ENCODE results near the gene RAB9A. TPM values are rescaled to one million over a fixed set of nuclear protein-coding genes. Genes with fewer than 3 reads are reported as not detected.

The RAB9A gene
- total and polyA plus RNA-seq, 7 experiments from 2014 or later, result 10.1 to 22.8 (median 18.3) TPM

DNA sequence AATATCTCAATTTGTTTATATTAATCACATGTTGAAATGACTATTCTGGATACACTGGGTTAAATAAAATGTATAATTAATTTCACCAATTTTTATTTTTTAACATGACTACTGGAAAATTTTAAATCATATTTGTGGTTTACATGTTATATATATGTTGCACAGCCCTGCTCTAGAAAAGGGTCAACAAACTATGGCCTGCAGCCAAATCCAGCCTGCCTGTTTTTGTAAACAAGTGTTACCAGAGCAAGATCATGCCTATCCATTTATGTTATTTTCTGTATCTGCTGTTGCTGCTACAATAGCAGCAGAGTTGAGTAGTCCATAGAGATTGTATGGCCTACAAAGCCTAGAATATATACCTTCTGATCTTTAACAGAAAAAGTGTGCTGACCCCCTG, 34.8 kb upstream of the RAB9A start:
- peak overlapping the region in 5 of 9 donors; percentile 44 to 96 (median 92) for H3K27ac Mint-ChIP-seq
- Histone ChIP-seq H3K36me3 (ENCODE audit: control insufficient read depth in 2 of 3, insufficient read depth in 3 of 3, low read length in 3 of 3) (peaks cover 0 to 2% (median 0%) of the 10 kb centered on the region in 3 experiments), H3K27ac (ENCODE audit: low read depth, low read length) (peak overlapping the region; percentile 93), H3K4me1 (ENCODE audit: control insufficient read depth in 2 of 2, insufficient read depth in 2 of 2, low read length in 2 of 2) (peaks cover 15 to 16% of the 10 kb centered on the region in 2 donors), H3K27me3 (ENCODE audit: control insufficient read depth in 2 of 2, insufficient read depth in 2 of 2, low read length in 2 of 2) (no peaks in the 10 kb centered on the region), H3K4me3 (ENCODE audit: low read length) (peak overlapping the region; percentile 93), H3K9me3 (ENCODE audit: control insufficient read depth in 2 of 3, low read length in 3 of 3) (no peaks in the 10 kb centered on the region)
- ATAC-seq, result no peak
- H3K36me3 Mint-ChIP-seq, result peaks cover 0 to 14% (median 8%) of the 10 kb centered on the region in 5 donors
- DNase-seq, result no peak
- H3K9me3 Mint-ChIP-seq, result no peaks in the 10 kb centered on the region
- intact Hi-C loops (cut with micrococcal nuclease), result loop anchor here (5.0 to 10.0 kb wide), 5 partner anchors 562 to 1889 kb away; partner anchors contain the start of gene PRPS2 (in 1 of the 2)
- CTCF ChIA-PET, result interaction anchor here (1.0 kb wide), 1 partner anchor 378 kb away, joined by 4 read pairs; no protein-coding TSS in a partner anchor
- POLR2A ChIA-PET, result interaction anchor here (0.6 to 1.8 kb wide), 5 partner anchors 13 to 375 kb away, joined by 3 to 11 read pairs (median 8); partner anchors contain the start of genes GEMIN8, OFD1, RAB9A and TRAPPC2
- peaks cover 0 to 47% (median 30%) of the 10 kb centered on the region in 7 donors for H3K4me1 Mint-ChIP-seq
- H3K4me3 Mint-ChIP-seq, result peak overlapping the region in 8 of 10 donors; percentile 16 to 96 (median 48)
- no peaks in the 10 kb centered on the region for H3K27me3 Mint-ChIP-seq

DNA sequence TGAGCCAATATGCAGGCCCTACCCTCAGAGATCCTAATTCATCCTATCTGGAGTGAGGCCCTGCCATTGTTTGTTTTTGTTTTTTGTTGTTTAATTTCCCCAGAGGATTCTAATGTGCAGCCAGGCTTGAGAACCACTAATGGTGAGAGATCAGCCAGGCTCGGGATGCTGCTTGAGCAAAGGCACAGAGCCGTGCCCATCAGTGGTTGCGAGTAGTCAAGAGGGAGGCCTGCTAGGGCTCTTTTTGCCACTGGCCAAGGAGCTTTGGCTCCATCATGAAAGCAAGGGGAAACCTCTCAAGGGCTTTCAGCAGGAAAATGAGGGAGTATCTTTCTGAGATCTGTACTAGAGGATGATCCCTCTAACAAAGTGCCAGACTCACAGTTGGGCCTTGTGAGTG, 33.3 kb upstream of the RAB9A start:
- Histone ChIP-seq H3K27ac (ENCODE audit: low read depth, low read length) (no peak overlapping the region), H3K9me3 (ENCODE audit: control insufficient read depth in 2 of 3, low read length in 3 of 3) (no peaks in the 10 kb centered on the region), H3K36me3 (ENCODE audit: control insufficient read depth in 2 of 3, insufficient read depth in 3 of 3, low read length in 3 of 3) (peaks cover 0 to 10% (median 3%) of the 10 kb centered on the region in 3 experiments), H3K27me3 (ENCODE audit: control insufficient read depth in 2 of 2, insufficient read depth in 2 of 2, low read length in 2 of 2) (no peaks in the 10 kb centered on the region), H3K4me3 (ENCODE audit: low read length) (no peak overlapping the region), H3K4me1 (ENCODE audit: control insufficient read depth in 2 of 2, insufficient read depth in 2 of 2, low read length in 2 of 2) (peaks cover 15 to 16% of the 10 kb centered on the region in 2 donors)
- ChIA-PET POLR2A (interaction anchor here (0.6 to 1.0 kb wide), 2 partner anchors 10 to 86 kb away, joined by 3 to 4 read pairs; no protein-coding TSS in a partner anchor), CTCF (interaction anchor here (0.5 kb wide), 1 partner anchor 11 kb away, joined by 3 read pairs; no protein-coding TSS in a partner anchor)
- ATAC-seq (no peak), DNase-seq (no peak)
- intact Hi-C loops (cut with micrococcal nuclease), result loop anchor here in 1 of 2 donors (10.0 kb wide), 2 partner anchors 839 to 1891 kb away; no protein-coding TSS in a partner anchor
- no peaks in the 10 kb centered on the region for H3K9me3 Mint-ChIP-seq
- peak overlapping the region in 4 of 9 donors; percentile 8 to 84 (median 76) for H3K27ac Mint-ChIP-seq
- peaks cover 0 to 20% (median 16%) of the 10 kb centered on the region in 5 donors for H3K36me3 Mint-ChIP-seq
- no peak overlapping the region for H3K4me3 Mint-ChIP-seq
- peaks cover 0 to 48% (median 30%) of the 10 kb centered on the region in 7 donors for H3K4me1 Mint-ChIP-seq
- H3K27me3 Mint-ChIP-seq, result no peaks in the 10 kb centered on the region

DNA sequence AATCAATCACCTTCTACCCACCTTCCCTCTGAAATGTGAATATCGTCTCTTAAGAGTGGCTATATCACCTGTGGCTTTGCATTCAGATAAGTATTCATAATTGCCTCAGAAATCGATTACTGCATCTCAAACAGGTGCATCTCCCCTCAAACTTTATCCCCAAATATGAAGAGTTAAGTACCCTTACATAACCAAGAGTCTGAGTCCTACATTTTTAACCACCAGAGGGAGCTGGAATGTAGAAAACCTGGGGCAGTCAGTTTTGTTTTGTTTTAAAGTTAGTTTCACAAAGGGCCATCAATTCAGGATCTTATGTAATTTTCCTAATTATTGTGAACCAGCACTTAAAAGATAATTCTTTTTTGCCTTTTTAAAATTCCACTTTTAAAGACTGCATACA, 30.3 kb upstream of the RAB9A start:
- CTCF ChIA-PET, result interaction anchor here (0.7 to 1.6 kb wide), 5 partner anchors 32 to 373 kb away, joined by 3 to 8 read pairs (median 6); no protein-coding TSS in a partner anchor
- no peaks in the 10 kb centered on the region for H3K9me3 ChIP-seq (ENCODE audit: control insufficient read depth in 2 of 3, low read length in 3 of 3)
- H3K4me1 ChIP-seq (ENCODE audit: control insufficient read depth in 2 of 2, insufficient read depth in 2 of 2, low read length in 2 of 2), result peaks cover 9 to 10% of the 10 kb centered on the region in 2 donors
- H3K27me3 Mint-ChIP-seq, result no peaks in the 10 kb centered on the region
- peak overlapping the region in 8 of 9 donors; percentile 43 to 88 (median 78) for H3K27ac Mint-ChIP-seq
- ATAC-seq (peak; percentile 71), DNase-seq (peak in 7 of 9 donors; percentile 36 to 69 (median 63))
- H3K4me1 Mint-ChIP-seq, result peaks cover 0 to 34% (median 23%) of the 10 kb centered on the region in 7 donors
- H3K4me3 Mint-ChIP-seq, result peak overlapping the region in 1 of 10 donors; percentile 12
- intact Hi-C loops (cut with micrococcal nuclease), result loop anchor here (1.0 to 10.0 kb wide), 7 partner anchors 31 to 1894 kb away; partner anchors contain the start of genes OFD1 (in 1 of the 2), RAB9A (in 1 of the 2) and TRAPPC2 (in 1 of the 2)
- H3K4me3 ChIP-seq (ENCODE audit: low read length), result no peak overlapping the region
- peak overlapping the region; percentile 56 for H3K27ac ChIP-seq (ENCODE audit: low read depth, low read length)
- POLR2A ChIA-PET, result interaction anchor here (0.6 to 1.6 kb wide), 2 partner anchors 76 to 373 kb away, joined by 3 to 6 read pairs; partner anchors contain the start of genes OFD1 and TRAPPC2
- no peaks in the 10 kb centered on the region for H3K9me3 Mint-ChIP-seq
- peaks cover 0 to 28% (median 3%) of the 10 kb centered on the region in 3 experiments for H3K36me3 ChIP-seq (ENCODE audit: control insufficient read depth in 2 of 3, insufficient read depth in 3 of 3, low read length in 3 of 3)
- peaks cover 0 to 38% (median 19%) of the 10 kb centered on the region in 5 donors for H3K36me3 Mint-ChIP-seq
- H3K27me3 ChIP-seq (ENCODE audit: control insufficient read depth in 2 of 2, insufficient read depth in 2 of 2, low read length in 2 of 2), result no peaks in the 10 kb centered on the region

DNA sequence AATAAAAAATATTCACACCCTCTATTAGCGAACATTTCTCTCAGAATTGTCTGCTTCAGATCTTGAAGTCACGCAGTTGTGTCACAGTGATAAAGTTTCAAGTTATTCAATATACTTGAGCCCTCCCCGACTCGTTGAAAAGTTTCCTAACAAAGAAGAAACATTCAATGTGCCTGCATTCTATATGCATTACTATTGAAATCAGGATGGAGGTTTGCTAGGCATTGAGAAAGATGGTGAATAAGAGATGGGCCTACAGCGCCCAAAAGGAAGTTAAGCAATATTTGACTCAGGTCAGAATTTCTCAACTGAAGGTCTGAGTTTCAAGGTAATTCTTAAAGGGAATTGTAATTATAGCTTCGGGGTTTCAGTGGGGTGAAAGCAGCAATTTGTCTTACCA, 29.9 kb upstream of the RAB9A start:
- Mint-ChIP-seq H3K4me1 (peaks cover 0 to 31% (median 23%) of the 10 kb centered on the region in 7 donors), H3K27ac (peak overlapping the region in 6 of 9 donors; percentile 43 to 88 (median 78)), H3K9me3 (no peaks in the 10 kb centered on the region), H3K27me3 (no peaks in the 10 kb centered on the region), H3K36me3 (peaks cover 0 to 42% (median 19%) of the 10 kb centered on the region in 5 donors), H3K4me3 (no peak overlapping the region)
- DNase-seq (no peak), ATAC-seq (peak; percentile 36)
- intact Hi-C loops (cut with micrococcal nuclease), result loop anchor here in 1 of 2 donors (10.0 kb wide), 2 partner anchors 836 to 1894 kb away; no protein-coding TSS in a partner anchor
- Histone ChIP-seq H3K27ac (ENCODE audit: low read depth, low read length) (peak overlapping the region; percentile 1), H3K4me1 (ENCODE audit: control insufficient read depth in 2 of 2, insufficient read depth in 2 of 2, low read length in 2 of 2) (peaks cover 4 to 6% of the 10 kb centered on the region in 2 donors), H3K27me3 (ENCODE audit: control insufficient read depth in 2 of 2, insufficient read depth in 2 of 2, low read length in 2 of 2) (no peaks in the 10 kb centered on the region), H3K9me3 (ENCODE audit: control insufficient read depth in 2 of 3, low read length in 3 of 3) (no peaks in the 10 kb centered on the region), H3K36me3 (ENCODE audit: control insufficient read depth in 2 of 3, insufficient read depth in 3 of 3, low read length in 3 of 3) (peaks cover 0 to 32% (median 3%) of the 10 kb centered on the region in 3 experiments), H3K4me3 (ENCODE audit: low read length) (no peak overlapping the region)
- CTCF ChIA-PET, result interaction anchor here (0.6 to 1.6 kb wide), 6 partner anchors 31 to 1917 kb away, joined by 3 to 8 read pairs (median 5); no protein-coding TSS in a partner anchor
- POLR2A ChIA-PET, result interaction anchor here (0.6 to 1.6 kb wide), 2 partner anchors 76 to 372 kb away, joined by 3 to 6 read pairs; partner anchors contain the start of genes OFD1 and TRAPPC2

DNA sequence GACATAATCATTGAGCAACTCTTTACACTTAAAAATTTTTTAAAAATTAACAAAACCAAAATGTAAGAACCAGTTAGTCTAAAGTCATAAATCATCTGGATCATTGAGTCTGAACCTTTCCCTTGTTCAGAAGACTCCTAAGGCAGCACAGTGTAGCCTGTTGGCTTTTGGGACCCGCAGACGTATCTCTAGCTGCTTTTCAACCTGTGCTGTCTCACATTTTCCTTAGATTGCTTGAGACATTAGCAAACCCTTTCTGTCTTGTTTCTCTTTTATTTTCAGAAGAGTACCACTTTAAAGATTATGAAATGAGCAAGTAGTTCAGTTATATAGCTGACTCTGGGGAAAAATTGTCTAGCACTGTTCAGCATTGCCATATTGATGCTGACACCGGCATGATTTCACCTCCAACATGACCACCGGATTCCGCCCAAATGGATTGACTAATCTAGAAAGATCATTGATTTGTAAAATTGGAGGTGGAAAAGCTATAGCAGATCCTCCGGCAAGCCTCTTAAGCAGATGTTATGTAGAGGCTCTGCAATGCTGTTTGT, 27.1 kb upstream of the RAB9A start:
- Histone ChIP-seq H3K4me3 (ENCODE audit: low read length) (no peak overlapping the region), H3K27me3 (ENCODE audit: control insufficient read depth in 2 of 2, insufficient read depth in 2 of 2, low read length in 2 of 2) (no peaks in the 10 kb centered on the region), H3K9me3 (ENCODE audit: control insufficient read depth in 2 of 3, low read length in 3 of 3) (no peaks in the 10 kb centered on the region), H3K27ac (ENCODE audit: low read depth, low read length) (no peak overlapping the region), H3K4me1 (ENCODE audit: control insufficient read depth in 2 of 2, insufficient read depth in 2 of 2, low read length in 2 of 2) (no peaks in the 10 kb centered on the region), H3K36me3 (ENCODE audit: control insufficient read depth in 2 of 3, insufficient read depth in 3 of 3, low read length in 3 of 3) (peaks cover 0 to 34% (median 3%) of the 10 kb centered on the region in 3 experiments)
- Mint-ChIP-seq H3K4me1 (peaks cover 0 to 17% (median 11%) of the 10 kb centered on the region in 7 donors), H3K27me3 (no peaks in the 10 kb centered on the region), H3K9me3 (no peaks in the 10 kb centered on the region), H3K36me3 (peaks cover 0 to 53% (median 18%) of the 10 kb centered on the region in 5 donors), H3K27ac (no peak overlapping the region), H3K4me3 (no peak overlapping the region)
- ChIA-PET POLR2A (interaction anchor here (1.2 kb wide), 1 partner anchor 27 kb away, joined by 3 read pairs; the partner anchor contains the start of gene RAB9A), CTCF (interaction anchor here (0.5 to 1.0 kb wide), 2 partner anchors 16 to 87 kb away, joined by 3 to 4 read pairs; no protein-coding TSS in a partner anchor)
- no peak for ATAC-seq
- no peak for DNase-seq
- intact Hi-C loops (cut with micrococcal nuclease), result no loop called here

DNA sequence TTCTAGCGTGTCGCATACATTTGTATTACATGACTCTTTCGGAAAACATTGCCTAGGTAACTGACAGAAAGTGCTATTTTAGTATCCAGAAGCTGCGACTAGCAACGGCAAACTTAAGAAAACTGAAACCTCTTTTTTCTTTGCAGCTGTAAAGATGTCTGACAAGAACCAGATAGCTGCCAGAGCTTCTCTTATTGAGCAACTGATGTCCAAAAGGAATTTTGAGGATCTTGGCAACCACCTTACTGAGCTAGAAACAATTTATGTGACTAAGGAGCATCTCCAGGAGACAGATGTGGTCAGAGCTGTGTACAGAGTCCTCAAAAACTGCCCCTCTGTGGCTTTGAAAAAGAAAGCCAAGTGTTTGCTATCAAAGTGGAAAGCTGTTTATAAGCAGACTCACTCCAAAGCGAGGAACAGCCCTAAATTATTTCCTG, 26.6 kb upstream of the RAB9A start:
- intact Hi-C loops (cut with micrococcal nuclease), result no loop called here
- no peak overlapping the region for H3K4me3 Mint-ChIP-seq
- peaks cover 0 to 13% (median 11%) of the 10 kb centered on the region in 7 donors for H3K4me1 Mint-ChIP-seq
- H3K36me3 Mint-ChIP-seq, result peaks cover 0 to 48% (median 16%) of the 10 kb centered on the region in 5 donors
- H3K27me3 Mint-ChIP-seq, result no peaks in the 10 kb centered on the region
- CTCF ChIA-PET, result interaction anchor here (1.0 kb wide), 1 partner anchor 86 kb away, joined by 4 read pairs; no protein-coding TSS in a partner anchor
- POLR2A ChIA-PET, result interaction anchor here (1.2 kb wide), 1 partner anchor 27 kb away, joined by 3 read pairs; the partner anchor contains the start of gene RAB9A
- Histone ChIP-seq H3K4me1 (ENCODE audit: control insufficient read depth in 2 of 2, insufficient read depth in 2 of 2, low read length in 2 of 2) (no peaks in the 10 kb centered on the region), H3K27ac (ENCODE audit: low read depth, low read length) (no peak overlapping the region), H3K27me3 (ENCODE audit: control insufficient read depth in 2 of 2, insufficient read depth in 2 of 2, low read length in 2 of 2) (no peaks in the 10 kb centered on the region), H3K36me3 (ENCODE audit: control insufficient read depth in 2 of 3, insufficient read depth in 3 of 3, low read length in 3 of 3) (peaks cover 0 to 34% (median 3%) of the 10 kb centered on the region in 3 experiments), H3K9me3 (ENCODE audit: control insufficient read depth in 2 of 3, low read length in 3 of 3) (no peaks in the 10 kb centered on the region), H3K4me3 (ENCODE audit: low read length) (no peak overlapping the region)
- DNase-seq (no peak), ATAC-seq (no peak)
- no peaks in the 10 kb centered on the region for H3K9me3 Mint-ChIP-seq
- no peak overlapping the region for H3K27ac Mint-ChIP-seq
